CD4-positive, alpha-beta T cell treated with Interleukin-15 for 4 hours (primary cell): ENCODE results near the gene PLA2R1.

ENCODE experiments used
- DNase-seq: peaks from one replicate; pipeline ENCODE4 v3.0.0-alpha.2; 2020; ENCODE audit warnings: low spot score

Gene PLA2R1

DNA sequence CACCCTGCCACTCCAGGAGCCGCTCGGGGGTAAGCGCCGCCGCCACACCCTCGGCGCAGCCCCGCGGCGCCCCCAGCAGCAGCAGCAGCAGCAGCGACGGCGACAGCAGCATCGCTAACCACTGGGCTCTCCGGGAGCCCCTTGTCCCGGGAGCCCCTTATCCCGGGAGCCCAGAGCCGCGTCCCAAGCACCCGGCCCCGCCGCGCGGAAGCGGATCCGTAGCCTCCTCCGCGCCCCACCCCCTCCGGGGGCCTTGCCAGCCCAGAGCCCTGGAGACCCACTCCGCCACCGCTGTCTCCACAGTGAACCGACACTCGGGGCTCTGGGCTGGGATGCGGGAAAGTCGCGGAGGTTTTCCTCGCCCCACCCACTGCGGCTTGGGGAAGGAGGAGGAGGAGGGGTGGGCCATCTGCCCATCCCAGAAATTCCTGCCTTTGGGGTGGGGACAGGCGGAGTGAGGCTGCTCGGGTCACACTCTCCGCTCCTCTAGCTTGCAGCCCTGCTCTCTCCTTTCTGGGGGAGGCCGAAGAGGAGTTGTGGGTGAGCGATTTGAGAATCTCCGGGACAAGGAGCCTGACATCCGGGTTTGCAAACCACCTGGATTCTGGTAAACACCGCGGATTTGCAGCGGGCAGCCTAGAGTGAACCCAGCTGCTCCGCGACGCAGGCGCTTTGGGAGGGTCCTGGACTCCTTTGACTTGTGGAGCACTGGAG lies at the start of gene PLA2R1:
Gene PLA2R1 (minus strand): TSS at position 324 of the 714 bp plus-strand sequence. CDS start 212 bp downstream, at position 112.
- no peak for DNase-seq

DNA sequence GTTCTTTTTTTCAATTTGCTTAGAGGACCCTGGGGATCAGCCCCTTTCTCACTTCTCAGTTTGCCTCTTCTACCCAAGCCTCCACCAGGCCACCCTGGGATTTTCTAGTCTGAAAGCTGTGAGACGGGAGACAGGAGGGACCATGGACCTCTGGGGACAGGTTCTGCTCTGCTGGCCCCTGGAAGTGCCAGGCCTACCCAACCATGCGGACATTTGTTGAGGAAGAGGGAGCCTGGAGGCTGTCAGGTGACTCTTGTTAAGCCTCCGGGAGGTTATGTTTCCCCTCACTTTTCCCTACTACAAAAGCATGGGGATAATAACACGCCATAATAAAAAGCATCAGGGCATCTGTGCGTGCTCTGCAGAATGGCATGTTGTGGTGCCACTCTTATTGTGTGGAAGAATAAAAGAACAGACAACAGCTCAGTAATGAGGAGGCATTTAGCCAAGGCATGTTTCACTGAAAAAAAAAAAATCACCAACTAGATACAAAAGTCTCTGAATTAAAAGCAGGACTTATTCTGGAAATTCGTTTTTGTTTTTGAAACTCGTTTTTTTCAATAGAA lies 48.3 kb upstream of the PLA2R1 start:
- no peak for DNase-seq

DNA sequence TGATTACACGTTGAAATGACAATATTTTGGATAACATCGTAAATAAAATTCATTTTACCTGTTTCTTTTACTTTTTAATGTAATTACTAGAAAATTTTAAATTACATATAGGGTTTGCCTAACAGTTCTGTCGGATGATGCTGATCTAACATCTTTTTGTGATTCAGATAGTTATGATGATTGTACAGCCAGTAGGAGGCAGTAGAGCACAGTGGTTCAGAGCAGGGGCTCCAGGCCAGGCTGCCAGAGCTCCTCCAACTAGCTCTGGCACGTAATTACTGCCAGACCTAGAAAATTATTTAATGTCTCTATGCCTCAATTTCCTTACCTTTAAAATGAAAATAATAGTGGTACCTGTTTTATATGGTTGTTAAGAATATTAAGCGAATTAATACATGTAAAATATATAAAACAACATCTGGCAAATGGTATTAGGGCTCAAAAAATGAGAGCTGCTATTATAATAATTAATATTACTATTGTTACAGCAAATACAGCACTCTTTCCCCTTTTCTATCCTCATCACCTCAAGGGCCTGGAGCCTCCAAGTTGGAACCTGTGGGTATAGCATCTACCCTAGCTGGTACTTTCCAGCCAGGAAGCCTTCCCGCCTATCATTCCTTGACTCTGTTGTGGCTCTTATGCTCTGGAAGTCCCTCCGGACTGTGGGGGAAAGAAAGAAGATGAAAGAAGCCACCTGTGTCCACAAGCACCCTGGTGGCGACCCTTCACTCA lies 47.7 kb upstream of the PLA2R1 start:
- DNase-seq, result peak; percentile 52

DNA sequence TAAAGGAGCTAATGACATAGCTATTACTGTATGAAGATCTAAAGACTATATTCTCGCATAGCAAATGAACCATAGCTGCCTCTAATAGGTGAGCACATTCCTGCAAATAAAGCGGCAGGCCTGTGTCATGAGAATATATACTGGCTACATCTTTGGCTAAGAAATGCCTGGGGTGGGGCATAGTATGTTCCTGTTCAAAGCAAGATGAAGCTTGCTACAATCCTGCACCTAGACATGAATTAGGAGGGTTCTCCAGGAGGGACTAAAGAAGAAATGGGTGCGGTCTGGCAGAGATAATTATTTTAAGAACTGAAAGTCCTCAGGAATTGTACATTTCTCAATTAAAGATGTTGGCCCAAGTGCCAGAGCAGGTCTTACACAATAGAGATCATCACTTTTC lies 46.8 kb upstream of the PLA2R1 start:
- no peak for DNase-seq

DNA sequence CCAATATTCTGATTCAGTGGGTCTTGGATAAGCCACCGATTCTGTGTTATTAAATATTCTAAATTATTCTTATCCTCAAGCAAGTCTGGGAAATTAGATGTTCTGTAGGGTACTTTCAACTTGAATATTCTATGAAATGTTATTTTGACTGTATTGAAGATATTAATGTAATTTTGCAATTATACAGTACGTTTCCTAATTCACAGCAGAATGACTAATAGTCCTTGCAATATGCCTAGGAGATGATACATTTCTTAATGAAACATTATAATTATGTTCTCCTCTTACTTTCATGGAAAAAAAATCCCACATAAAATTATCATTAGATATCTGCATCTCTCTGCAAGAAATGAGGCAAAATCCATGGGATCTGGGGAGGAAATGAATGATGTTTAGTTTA lies 46.2 kb upstream of the PLA2R1 start:
- no peak for DNase-seq

DNA sequence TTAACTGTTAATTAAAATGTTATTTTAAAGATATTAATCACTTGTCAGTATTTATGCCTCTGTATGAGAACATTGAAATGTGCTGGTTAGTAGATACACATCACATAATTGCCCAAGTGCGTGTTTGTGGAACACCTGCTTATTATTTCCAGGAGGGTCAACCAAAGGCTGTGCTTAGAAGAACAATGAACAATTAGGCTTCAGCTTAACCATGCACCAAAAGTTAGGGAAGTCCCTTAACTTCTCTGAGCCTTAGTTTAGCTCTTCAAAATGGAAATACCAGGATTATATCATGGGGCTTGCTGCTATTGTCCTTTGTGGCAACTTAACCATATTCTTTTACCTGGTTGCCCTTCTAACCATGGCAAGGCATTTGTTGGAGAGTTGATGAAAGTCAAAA lies 43.0 kb upstream of the PLA2R1 start:
- no peak for DNase-seq

DNA sequence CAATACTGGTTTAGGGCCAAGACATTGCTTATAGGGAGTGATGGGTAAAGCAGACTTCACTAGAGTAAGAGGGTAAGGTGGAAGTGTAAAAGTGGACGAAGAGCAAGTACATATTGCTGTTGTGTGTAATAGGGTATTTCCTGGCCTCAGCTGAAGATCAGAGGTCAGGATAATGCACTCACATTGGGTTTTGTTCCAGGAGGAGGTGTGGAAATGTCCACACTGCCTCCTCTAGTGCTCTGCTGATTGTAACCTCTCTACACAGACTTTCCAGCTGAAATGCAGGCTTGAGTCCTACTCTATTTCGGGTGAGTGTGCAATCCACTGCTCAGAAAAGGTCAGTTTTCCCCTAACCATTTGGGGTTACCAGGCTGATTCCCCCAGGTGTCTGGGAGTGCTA lies 41.7 kb upstream of the PLA2R1 start:
- no peak for DNase-seq

DNA sequence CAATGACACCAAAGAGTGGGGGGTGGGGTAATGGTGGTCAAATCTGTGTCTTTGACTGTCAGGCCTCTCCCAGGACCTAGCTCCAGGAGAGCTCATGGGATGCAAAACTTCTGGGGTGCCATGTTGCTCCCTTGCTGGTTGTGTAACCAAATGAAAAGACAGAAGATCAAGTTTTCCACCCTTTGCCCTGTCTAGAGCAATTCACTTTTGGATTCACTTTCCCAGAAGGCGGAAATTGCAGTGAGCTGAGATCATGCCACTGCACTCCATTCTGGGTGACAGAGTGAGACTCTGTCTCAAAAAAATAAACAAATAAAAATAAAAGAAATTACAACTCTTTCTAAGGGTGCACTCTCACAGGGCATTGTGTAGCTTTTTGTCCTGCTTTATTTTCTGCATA lies 34.9 kb upstream of the PLA2R1 start:
- no peak for DNase-seq

DNA sequence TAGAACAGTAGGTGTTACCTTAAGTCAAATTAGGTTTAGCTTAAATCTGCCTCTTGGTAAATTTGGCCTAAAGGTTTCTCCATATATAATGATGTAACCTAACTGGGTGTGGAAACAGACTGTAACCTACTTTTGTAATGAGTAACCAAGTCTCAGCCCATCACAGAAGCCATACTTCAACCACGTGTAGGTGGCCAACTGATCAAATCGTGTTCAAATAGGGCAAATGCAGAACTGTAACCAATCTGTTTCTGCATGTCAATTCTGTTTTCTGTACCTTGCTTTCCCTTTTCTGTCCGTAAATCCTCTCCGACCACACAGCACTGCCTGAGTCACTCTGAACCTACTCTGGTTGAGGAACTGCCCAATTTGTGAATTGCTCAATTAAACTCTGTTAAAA lies 34.0 kb upstream of the PLA2R1 start:
- DNase-seq, result no peak

DNA sequence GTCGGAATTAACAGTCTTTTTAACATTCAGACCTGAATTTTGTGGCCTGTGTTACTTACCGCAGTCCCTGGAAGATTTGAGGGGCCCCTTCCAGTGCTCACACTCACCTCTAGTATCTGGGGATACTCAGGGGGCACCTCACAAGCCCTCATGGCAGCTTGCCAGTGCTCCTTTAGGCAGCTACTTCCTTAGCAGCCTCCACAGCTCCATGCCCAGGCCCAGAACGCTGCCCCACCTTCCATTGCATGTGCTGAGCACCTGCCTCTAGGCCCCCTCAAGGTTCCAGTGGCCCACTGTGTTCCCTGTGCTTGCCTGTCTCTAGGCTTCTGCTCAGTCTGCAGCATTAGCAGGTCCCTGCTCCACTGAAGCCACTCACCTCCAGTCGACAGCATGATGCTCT lies 30.0 kb upstream of the PLA2R1 start:
- DNase-seq, result no peak

DNA sequence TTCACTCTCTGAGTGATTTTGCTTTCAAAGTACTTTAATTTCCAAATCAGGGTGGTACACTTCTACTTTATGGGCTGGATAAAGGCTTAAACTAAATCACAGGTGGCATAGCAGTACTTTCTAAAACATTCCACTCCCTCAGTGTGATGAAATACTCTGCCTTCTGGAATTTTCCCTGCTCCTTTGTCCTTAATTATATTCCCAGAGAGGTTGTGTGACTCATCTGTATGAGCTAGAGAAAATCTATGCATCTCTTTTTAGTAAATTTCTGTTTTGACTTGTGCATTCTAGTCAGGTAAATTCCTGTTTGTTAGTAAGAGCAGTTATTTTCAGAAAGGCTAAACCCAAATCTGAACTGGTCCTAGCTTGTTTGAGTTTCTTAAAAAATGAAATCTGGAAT lies 29.0 kb upstream of the PLA2R1 start:
- no peak for DNase-seq

DNA sequence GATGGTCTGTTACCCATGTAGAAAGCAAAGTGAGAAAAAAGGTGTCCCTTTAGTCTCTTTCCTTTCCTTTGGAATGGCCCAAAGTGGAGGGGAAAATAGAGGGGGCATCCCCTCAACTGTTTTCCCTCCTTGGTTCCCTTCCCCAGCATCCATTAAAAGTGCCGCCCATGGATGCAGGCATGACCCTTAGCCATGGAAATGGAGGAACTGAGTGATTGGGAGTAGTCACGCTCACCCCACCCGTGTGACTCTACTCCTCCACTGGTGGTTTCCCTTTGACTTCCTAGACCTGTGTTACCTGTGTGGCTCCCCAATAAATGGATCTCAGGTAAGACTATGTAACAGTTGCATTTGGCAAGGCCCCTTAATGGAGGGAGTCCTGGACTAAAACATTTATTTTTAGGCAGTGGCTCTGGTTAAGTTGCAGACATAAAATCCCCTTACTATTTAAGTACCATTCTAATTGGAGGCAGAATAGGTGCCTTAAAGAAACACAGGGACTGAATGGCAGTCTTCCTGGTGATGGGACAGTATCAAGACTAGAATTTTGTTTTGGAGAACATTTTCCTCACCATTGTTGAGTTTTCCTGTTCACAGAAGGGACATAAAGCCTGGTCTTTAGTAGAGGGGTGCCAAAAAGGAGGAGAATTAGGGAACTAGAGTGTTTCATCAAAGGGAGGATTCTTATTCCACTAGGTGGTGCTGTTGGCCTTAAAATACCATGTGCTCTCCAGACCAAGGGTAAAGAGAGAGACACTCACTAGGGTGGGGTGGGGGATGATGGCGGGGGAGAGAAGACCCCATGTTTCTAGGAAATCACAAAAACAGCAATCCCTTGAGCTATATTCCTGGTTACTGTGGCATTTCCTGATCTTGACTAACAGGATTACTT lies 25.7 kb upstream of the PLA2R1 start:
- DNase-seq, result no peak

DNA sequence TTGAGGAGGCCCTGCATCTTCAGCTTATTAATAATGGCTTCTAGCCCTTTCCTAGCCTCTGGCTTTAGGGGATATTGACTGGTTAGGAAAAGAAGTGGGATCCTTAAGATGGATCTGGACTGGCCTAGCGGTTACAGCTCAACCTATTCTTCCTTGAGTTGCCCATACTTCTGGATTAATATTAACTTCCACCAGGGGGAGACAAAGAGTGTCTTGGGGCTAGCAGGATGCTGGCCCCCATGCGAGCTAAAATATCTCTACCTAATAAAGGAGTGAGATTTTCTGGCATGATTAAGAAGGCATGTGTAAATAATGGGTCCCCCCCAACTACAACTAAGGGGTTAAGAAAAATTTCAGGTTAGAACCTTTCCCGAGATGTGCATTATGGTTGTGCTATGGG lies 23.2 kb upstream of the PLA2R1 start:
- DNase-seq, result no peak

DNA sequence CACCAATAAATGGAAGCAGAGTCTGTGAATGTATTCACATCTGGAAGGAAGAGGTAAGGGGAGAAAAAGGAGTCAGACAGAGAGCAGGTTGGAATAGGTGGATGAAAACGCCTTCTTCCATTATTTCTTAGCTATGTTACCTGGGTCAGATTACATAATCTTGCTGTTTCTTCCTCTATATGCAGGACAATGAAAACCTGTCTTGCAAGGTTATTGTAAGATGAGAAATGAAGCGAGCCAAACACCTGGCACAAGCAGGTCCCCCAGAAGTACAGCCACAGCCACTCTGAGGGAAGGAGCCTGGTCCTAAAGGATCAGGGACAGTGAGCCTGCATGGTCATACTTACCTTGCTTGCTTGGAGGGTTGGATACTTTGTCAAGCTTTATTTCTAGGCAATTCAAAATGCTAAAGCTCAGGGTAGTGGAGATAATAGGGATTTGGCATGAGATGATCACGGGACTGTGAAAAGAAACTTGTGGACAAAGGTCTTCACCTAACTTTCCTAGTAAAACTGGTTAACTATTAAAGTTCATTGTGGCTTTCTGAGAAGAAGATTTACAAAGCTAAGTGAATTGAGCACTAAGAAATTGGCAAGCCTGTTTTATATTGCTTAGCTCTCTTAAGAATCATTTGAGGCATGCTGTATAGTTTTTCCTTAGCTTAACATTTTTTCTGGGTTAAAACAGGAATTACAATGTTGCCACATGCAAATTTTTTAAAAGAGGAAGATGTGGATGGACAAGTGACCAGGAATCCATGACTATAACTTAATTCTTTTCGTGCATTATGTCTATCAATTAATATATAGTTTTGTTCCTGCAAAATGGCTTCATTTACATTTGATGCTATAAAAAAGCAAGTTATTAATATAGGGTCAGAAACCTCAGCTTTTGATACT lies 15.7 kb upstream of the PLA2R1 start:
- DNase-seq, result no peak

DNA sequence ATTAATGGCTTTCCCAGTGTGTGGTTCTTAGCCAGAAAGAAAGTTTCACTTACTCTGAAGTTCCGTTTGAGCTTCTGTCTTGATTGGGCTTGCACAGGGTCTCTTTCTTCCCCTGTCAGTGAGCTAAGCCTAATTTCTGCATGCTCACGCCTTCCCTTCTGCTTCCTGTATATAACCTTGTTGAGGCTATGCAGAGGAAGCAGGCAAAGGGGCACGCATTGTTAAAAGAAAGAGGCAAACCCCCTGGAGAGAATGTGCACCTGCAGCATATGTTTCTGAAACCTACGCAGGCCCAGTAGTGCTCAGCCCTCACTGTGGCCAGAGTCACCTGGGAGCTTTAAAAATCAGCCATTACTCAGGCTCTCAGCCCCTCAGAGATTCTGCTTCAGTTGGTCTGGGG lies 14.5 kb upstream of the PLA2R1 start:
- DNase-seq, result no peak

DNA sequence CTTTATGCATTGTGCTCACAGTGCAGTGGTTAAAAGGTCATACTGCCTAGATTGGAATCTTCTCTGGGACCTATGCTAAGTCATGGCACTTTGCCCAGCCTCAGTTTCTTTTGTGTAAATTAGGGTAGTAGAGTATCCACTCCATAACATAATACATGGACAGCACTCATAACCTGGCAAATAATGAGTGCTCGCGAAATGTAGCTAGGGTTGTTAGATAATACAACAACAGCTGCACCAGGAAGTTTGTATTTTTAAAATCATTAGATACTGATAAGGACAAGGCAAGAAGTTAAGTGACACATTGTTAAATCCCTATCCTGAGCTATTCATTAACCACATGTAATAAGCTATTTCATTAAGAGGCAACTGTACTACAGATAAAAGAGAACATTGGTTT lies 13.8 kb upstream of the PLA2R1 start:
- no peak for DNase-seq

DNA sequence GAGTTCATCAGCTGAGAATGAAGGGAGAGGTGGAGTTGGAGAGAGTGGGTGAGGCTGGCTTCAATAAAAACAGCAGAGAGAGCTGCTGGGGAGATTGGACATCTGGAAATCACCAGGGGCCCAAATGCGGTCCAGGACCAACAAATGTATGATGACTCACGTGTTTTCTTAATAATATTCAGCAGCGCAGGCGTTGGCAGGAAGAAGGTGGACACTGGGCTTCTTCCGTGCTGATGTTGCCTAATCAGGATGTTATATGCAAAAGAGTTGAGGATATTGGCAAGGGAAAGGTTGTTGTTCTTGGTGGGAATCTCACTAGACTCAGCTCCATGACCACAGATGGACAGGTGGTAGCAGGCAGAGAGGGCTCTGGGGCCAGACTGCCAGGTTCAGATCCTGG lies 12.8 kb upstream of the PLA2R1 start:
- no peak for DNase-seq

DNA sequence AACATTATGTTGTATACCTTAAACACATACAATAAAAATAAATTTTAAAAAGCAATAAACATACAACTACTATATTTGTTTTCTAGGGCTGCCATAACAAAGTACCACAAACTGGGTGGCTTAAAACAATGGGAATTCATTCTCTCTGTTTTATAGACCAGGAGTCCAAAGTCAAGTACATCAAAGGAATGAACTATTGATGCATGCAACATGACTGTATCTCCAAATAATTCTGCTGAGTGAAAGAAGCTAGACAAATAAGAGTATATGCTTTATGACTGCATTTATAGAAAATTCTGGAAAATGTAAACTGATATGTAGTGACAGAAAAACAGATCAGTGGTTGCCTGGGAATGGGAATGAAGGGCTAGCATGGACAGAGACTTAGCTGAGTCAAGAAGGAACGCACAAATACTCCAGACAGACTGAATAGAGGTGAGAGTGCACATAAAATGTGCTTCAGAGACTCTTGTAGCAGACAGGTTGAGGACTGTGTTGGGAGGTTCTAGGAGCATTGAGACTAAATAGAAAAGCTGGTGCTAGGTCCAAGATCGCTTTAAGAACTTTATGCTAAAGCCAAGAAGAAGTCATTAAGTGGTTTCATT lies 11.0 kb upstream of the PLA2R1 start:
- no peak for DNase-seq

DNA sequence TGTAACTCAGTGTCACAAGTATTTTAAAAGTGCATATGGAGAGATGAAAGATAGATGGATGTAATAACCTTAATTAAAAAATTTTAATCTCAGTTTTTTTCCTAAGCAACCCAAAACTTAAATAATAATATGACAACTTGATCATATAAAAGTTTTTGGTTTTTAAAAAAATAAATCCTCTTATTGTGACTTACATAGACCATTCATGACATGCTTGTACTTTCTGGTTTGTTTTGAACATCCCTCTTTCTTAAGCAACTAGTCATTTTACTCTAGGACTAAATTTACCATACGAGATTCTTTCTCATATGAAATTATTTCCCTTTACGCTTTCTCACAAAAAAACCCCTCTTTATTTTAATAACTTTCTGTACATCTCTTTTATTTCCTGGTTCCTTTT lies 6.5 kb upstream of the PLA2R1 start:
- no peak for DNase-seq

DNA sequence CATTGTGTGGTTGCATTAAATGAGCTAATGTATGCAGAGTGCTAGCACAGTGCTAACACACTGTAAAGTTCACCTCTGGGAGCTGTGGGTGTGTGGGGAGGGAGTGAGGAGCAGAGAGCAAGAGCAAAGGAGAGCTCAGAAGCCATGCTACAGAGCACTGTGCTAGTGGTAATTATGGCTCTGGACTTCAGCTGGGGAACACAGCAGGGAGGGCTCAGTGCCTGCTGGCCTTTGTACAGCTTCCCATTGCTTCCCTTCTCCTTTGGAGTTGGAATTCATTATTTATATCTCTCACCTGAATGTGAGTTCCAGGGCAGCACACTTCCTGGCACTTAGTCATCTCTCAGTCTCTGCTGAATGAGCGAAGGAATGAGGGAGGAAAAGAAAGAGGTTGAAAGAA lies 2.5 kb upstream of the PLA2R1 start:
- no peak for DNase-seq
